ENCODE results near the gene GPAM. TPM values are rescaled to one million over a fixed set of nuclear protein-coding genes. Genes with fewer than 3 reads are reported as not detected.
"Not testable (repeated sequence)": the region's sequence is repeated elsewhere in the genome, so short reads cannot be mapped to it uniquely, and the experiment has no call there.

GPAM gene
- total RNA-seq, 1 donor from 2014 or later = 10.0 TPM

GRCh38 chr10:112115781-112116385 is 67.7 kb downstream of the GPAM start:
- no peaks in the 10 kb centered on the region for H3K36me3 Mint-ChIP-seq (ENCODE audit: unreplicated experiment)
- peak; percentile 69 for TF ChIP-seq CTCF (IDR thresholded peaks at IDR 0.05)
- DNase-seq (ENCODE audit: extremely low spot score, unreplicated experiment) = no peak

GRCh38 chr10:112109779-112110178 is 73.8 kb downstream of the GPAM start:
- H3K27me3 Mint-ChIP-seq (ENCODE audit: unreplicated experiment); H3K4me1 Mint-ChIP-seq (ENCODE audit: unreplicated experiment); H3K4me3 Mint-ChIP-seq (ENCODE audit: unreplicated experiment); H3K9me3 Mint-ChIP-seq (ENCODE audit: unreplicated experiment); H3K27ac Mint-ChIP-seq (ENCODE audit: unreplicated experiment); H3K36me3 Mint-ChIP-seq (ENCODE audit: unreplicated experiment); DNase-seq (ENCODE audit: extremely low spot score, unreplicated experiment): not testable (repeated sequence)

More at GRCh38 chr10:112115781-112116385, 67.7 kb downstream of the GPAM start:
- H3K27ac Mint-ChIP-seq (ENCODE audit: unreplicated experiment) = no peak overlapping the region
- H3K27me3 Mint-ChIP-seq (ENCODE audit: unreplicated experiment) = no peaks in the 10 kb centered on the region
- no peak overlapping the region for H3K4me3 Mint-ChIP-seq (ENCODE audit: unreplicated experiment)
- no peaks in the 10 kb centered on the region for H3K9me3 Mint-ChIP-seq (ENCODE audit: unreplicated experiment)
- no peaks in the 10 kb centered on the region for H3K4me1 Mint-ChIP-seq (ENCODE audit: unreplicated experiment)

Other genes starting within 250 kb of the GPAM start
- not detected in 2 replicates for gene TECTB, start 99.6 kb upstream of the GPAM start, total RNA-seq
- 0.46 and 0.57 TPM in 2 replicates for gene ACSL5, start 190.4 kb upstream of the GPAM start, total RNA-seq

All from osteocyte (in vitro differentiated cells).